ENCODE data around the gene INTS1.

The INTS1 gene

GRCh38 chr7:1547777-1548437 lies 43.7 kb upstream of the INTS1 start:
- H3K9me3 ChIP-seq (ENCODE audit: control insufficient read depth, low read length): no peaks in the 10 kb centered on the region
- peaks cover 11% of the 10 kb centered on the region for H3K36me3 ChIP-seq (ENCODE audit: control insufficient read depth, insufficient read depth, low read length)
- WGBS, 2 experiments (ENCODE audit: insufficient coverage in 2 of 2): 93 to 95% methylated on average over 26 to 33 of the region's 35 CpGs
- no peaks in the 10 kb centered on the region for H3K4me1 ChIP-seq (ENCODE audit: control insufficient read depth, insufficient read depth, low read length, poor library complexity, severe bottlenecking)
- no peak overlapping the region for H3K4me3 ChIP-seq (ENCODE audit: extremely low read depth, insufficient read depth, low read length, poor library complexity, severe bottlenecking)
- H3K27ac ChIP-seq (ENCODE audit: low read depth, low read length, severe bottlenecking): no peak overlapping the region

- H3K36me3 ChIP-seq (ENCODE audit: control insufficient read depth, insufficient read depth, low read length): peaks cover 19% of the 10 kb centered on the region
- H3K4me1 ChIP-seq (ENCODE audit: control insufficient read depth, insufficient read depth, low read length, poor library complexity, severe bottlenecking): no peaks in the 10 kb centered on the region
- no peaks in the 10 kb centered on the region for H3K9me3 ChIP-seq (ENCODE audit: control insufficient read depth, low read length)
- H3K4me3 ChIP-seq (ENCODE audit: extremely low read depth, insufficient read depth, low read length, poor library complexity, severe bottlenecking): no peak overlapping the region
- 93 to 96% methylated on average over 35 to 40 of the region's 41 CpGs for WGBS, 2 experiments (ENCODE audit: insufficient coverage in 2 of 2)
- H3K27ac ChIP-seq (ENCODE audit: low read depth, low read length, severe bottlenecking): no peak overlapping the region
Measured at GRCh38 chr7:1546909-1547776, 43.0 kb upstream of the INTS1 start.

- Histone ChIP-seq H3K36me3 (ENCODE audit: control insufficient read depth, insufficient read depth, low read length) (peaks cover 23% of the 10 kb centered on the region), H3K4me3 (ENCODE audit: extremely low read depth, insufficient read depth, low read length, poor library complexity, severe bottlenecking) (no peak overlapping the region), H3K9me3 (ENCODE audit: control insufficient read depth, low read length) (no peaks in the 10 kb centered on the region), H3K4me1 (ENCODE audit: control insufficient read depth, insufficient read depth, low read length, poor library complexity, severe bottlenecking) (no peaks in the 10 kb centered on the region), H3K27ac (ENCODE audit: low read depth, low read length, severe bottlenecking) (no peak overlapping the region)
- WGBS, 2 experiments (ENCODE audit: insufficient coverage in 2 of 2): 94 to 95% methylated on average over 18 to 28 of the region's 28 CpGs
Measured at GRCh38 chr7:1546274-1546908, 42.2 kb upstream of the INTS1 start.

- H3K9me3 ChIP-seq (ENCODE audit: control insufficient read depth, low read length): no peaks in the 10 kb centered on the region
- no peak overlapping the region for H3K27ac ChIP-seq (ENCODE audit: low read depth, low read length, severe bottlenecking)
- H3K4me3 ChIP-seq (ENCODE audit: extremely low read depth, insufficient read depth, low read length, poor library complexity, severe bottlenecking): no peak overlapping the region
- peaks cover 29% of the 10 kb centered on the region for H3K36me3 ChIP-seq (ENCODE audit: control insufficient read depth, insufficient read depth, low read length)
- no peaks in the 10 kb centered on the region for H3K4me1 ChIP-seq (ENCODE audit: control insufficient read depth, insufficient read depth, low read length, poor library complexity, severe bottlenecking)
- WGBS, 2 experiments (ENCODE audit: insufficient coverage in 2 of 2): 85 to 93% methylated on average over 20 to 37 of the region's 40 CpGs
Measured at GRCh38 chr7:1545417-1546246, 41.4 kb upstream of the INTS1 start.

- Histone ChIP-seq H3K36me3 (ENCODE audit: control insufficient read depth, insufficient read depth, low read length) (peaks cover 32% of the 10 kb centered on the region), H3K4me1 (ENCODE audit: control insufficient read depth, insufficient read depth, low read length, poor library complexity, severe bottlenecking) (no peaks in the 10 kb centered on the region), H3K4me3 (ENCODE audit: extremely low read depth, insufficient read depth, low read length, poor library complexity, severe bottlenecking) (no peak overlapping the region), H3K27ac (ENCODE audit: low read depth, low read length, severe bottlenecking) (no peak overlapping the region), H3K9me3 (ENCODE audit: control insufficient read depth, low read length) (no peaks in the 10 kb centered on the region)
- 95 to 98% methylated on average over 15 to 16 of the region's 16 CpGs for WGBS, 2 experiments (ENCODE audit: insufficient coverage in 2 of 2)
Measured at GRCh38 chr7:1544896-1545416, 40.8 kb upstream of the INTS1 start.

- H3K27ac ChIP-seq (ENCODE audit: low read depth, low read length, severe bottlenecking): no peak overlapping the region
- WGBS, 2 experiments (ENCODE audit: insufficient coverage in 2 of 2): 89 to 90% methylated on average over 30 to 40 of the region's 41 CpGs
- H3K9me3 ChIP-seq (ENCODE audit: control insufficient read depth, low read length): no peaks in the 10 kb centered on the region
- no peak overlapping the region for H3K4me3 ChIP-seq (ENCODE audit: extremely low read depth, insufficient read depth, low read length, poor library complexity, severe bottlenecking)
- no peaks in the 10 kb centered on the region for H3K4me1 ChIP-seq (ENCODE audit: control insufficient read depth, insufficient read depth, low read length, poor library complexity, severe bottlenecking)
- peaks cover 35% of the 10 kb centered on the region for H3K36me3 ChIP-seq (ENCODE audit: control insufficient read depth, insufficient read depth, low read length)
Measured at GRCh38 chr7:1544178-1544895, 40.1 kb upstream of the INTS1 start.

GRCh38 chr7:1543826-1544177 lies 39.6 kb upstream of the INTS1 start:
- peaks cover 40% of the 10 kb centered on the region for H3K36me3 ChIP-seq (ENCODE audit: control insufficient read depth, insufficient read depth, low read length)
- H3K4me1 ChIP-seq (ENCODE audit: control insufficient read depth, insufficient read depth, low read length, poor library complexity, severe bottlenecking): peaks cover under 1% of the 10 kb centered on the region
- 97 to 100% methylated on average over 3 to 5 of the region's 6 CpGs for WGBS, 2 experiments (ENCODE audit: insufficient coverage in 2 of 2)
- no peak overlapping the region for H3K4me3 ChIP-seq (ENCODE audit: extremely low read depth, insufficient read depth, low read length, poor library complexity, severe bottlenecking)
- no peak overlapping the region for H3K27ac ChIP-seq (ENCODE audit: low read depth, low read length, severe bottlenecking)
- no peaks in the 10 kb centered on the region for H3K9me3 ChIP-seq (ENCODE audit: control insufficient read depth, low read length)

GRCh38 chr7:1542841-1543747 lies 38.9 kb upstream of the INTS1 start:
- WGBS, 2 experiments (ENCODE audit: insufficient coverage in 2 of 2): 90 to 95% methylated on average over 36 to 37 of the region's 38 CpGs

GRCh38 chr7:1542329-1542728 lies 38.1 kb upstream of the INTS1 start:
- Histone ChIP-seq H3K9me3 (ENCODE audit: control insufficient read depth, low read length) (no peaks in the 10 kb centered on the region), H3K27ac (ENCODE audit: low read depth, low read length, severe bottlenecking) (no peak overlapping the region), H3K36me3 (ENCODE audit: control insufficient read depth, insufficient read depth, low read length) (peaks cover 41% of the 10 kb centered on the region), H3K4me3 (ENCODE audit: extremely low read depth, insufficient read depth, low read length, poor library complexity, severe bottlenecking) (no peak overlapping the region), H3K4me1 (ENCODE audit: control insufficient read depth, insufficient read depth, low read length, poor library complexity, severe bottlenecking) (peaks cover 15% of the 10 kb centered on the region)
- 95 to 97% methylated on average over 12 to 18 of the region's 21 CpGs for WGBS, 2 experiments (ENCODE audit: insufficient coverage in 2 of 2)

More at GRCh38 chr7:1542841-1543747, 38.9 kb upstream of the INTS1 start:
- Histone ChIP-seq H3K4me3 (ENCODE audit: extremely low read depth, insufficient read depth, low read length, poor library complexity, severe bottlenecking) (no peak overlapping the region), H3K4me1 (ENCODE audit: control insufficient read depth, insufficient read depth, low read length, poor library complexity, severe bottlenecking) (peaks cover 8% of the 10 kb centered on the region), H3K27ac (ENCODE audit: low read depth, low read length, severe bottlenecking) (no peak overlapping the region), H3K9me3 (ENCODE audit: control insufficient read depth, low read length) (no peaks in the 10 kb centered on the region), H3K36me3 (ENCODE audit: control insufficient read depth, insufficient read depth, low read length) (peaks cover 41% of the 10 kb centered on the region)

Measured in mesodermal cell (in vitro differentiated cells).